GM23248 (cell line): Measurements from ENCODE around the gene LAIR2. TPM values are rescaled to one million over a fixed set of nuclear protein-coding genes. Genes with fewer than 3 reads are reported as not detected.

Source experiments
- DNase-seq: peaks from one replicate; pipeline ENCODE4 v3.0.0-alpha.2; 2015
- H2AFZ ChIP-seq: fragments of 200-600 bp; sonication (generic); 2 replicates; pipeline ENCODE4 v1.6.1; 2016; ENCODE audit warnings: antibody characterized with exemption
- H3F3A ChIP-seq: fragments of 200-600 bp; sonication (generic); 2 replicates; pipeline ENCODE4 v1.6.1; 2016; ENCODE audit warnings: mild to moderate bottlenecking, antibody characterized with exemption, mixed run types; ENCODE audit not compliant: insufficient read depth
- H3K27ac ChIP-seq: fragments of 200-600 bp; sonication (generic); 2 replicates; pipeline ENCODE4 v1.5.1; 2016; ENCODE audit warnings: mild to moderate bottlenecking
- H3K27me3 ChIP-seq: fragments of 200-600 bp; sonication (generic); replicated peaks from 2 replicates; pipeline ENCODE4 v1.6.1; 2016; ENCODE audit warnings: mild to moderate bottlenecking; ENCODE audit not compliant: insufficient read depth
- H3K36me3 ChIP-seq: fragments of 200-600 bp; sonication (generic); 2 replicates; pipeline ENCODE4 v1.6.1; 2016; ENCODE audit warnings: low read depth, mild to moderate bottlenecking
- H3K4me1 ChIP-seq: fragments of 200-600 bp; sonication (generic); 2 replicates; pipeline ENCODE4 v1.6.1; 2016; ENCODE audit warnings: mild to moderate bottlenecking; ENCODE audit not compliant: insufficient read depth
- H3K4me2 ChIP-seq: fragments of 200-600 bp; sonication (generic); one replicate; pipeline ENCODE4 v1.6.1; 2016; ENCODE audit warnings: mild to moderate bottlenecking; ENCODE audit not compliant: unreplicated experiment
- H3K4me3 ChIP-seq: fragments of 200-600 bp; sonication (generic); 2 replicates; pipeline ENCODE4 v1.5.1; 2016; ENCODE audit warnings: mild to moderate bottlenecking
- H3K79me2 ChIP-seq: fragments of 200-600 bp; sonication (generic); 2 replicates; pipeline ENCODE4 v1.6.1; 2016; ENCODE audit warnings: mild to moderate bottlenecking; ENCODE audit not compliant: insufficient read depth
- H3K9ac ChIP-seq: fragments of 200-600 bp; sonication (generic); 2 replicates; pipeline ENCODE4 v1.6.1; 2016; ENCODE audit warnings: mild to moderate bottlenecking
- H3K9me2 ChIP-seq: fragments of 200-600 bp; sonication (generic); 2 replicates; pipeline ENCODE4 v1.6.1; 2016; ENCODE audit warnings: mixed run types, mild to moderate bottlenecking, moderate library complexity; ENCODE audit not compliant: insufficient read depth
- H3K9me3 ChIP-seq: fragments of 200-600 bp; sonication (generic); one replicate; pipeline ENCODE4 v1.6.1; 2017; ENCODE audit warnings: low read depth
- H4K20me1 ChIP-seq: fragments of 200-600 bp; sonication (generic); 2 replicates; pipeline ENCODE4 v1.6.0; 2016; ENCODE audit not compliant: insufficient read depth
- EZH2 ChIP-seq: fragments of 200-600 bp; sonication (generic); IDR thresholded peaks from 2 replicates; pipeline ENCODE4 v1.6.1; 2018; ENCODE audit warnings: antibody characterized with exemption, mild to moderate bottlenecking; ENCODE audit not compliant: insufficient read depth, poor library complexity, severe bottlenecking
- EZH2phosphoT487 ChIP-seq: fragments of 200-600 bp; sonication (generic); IDR thresholded peaks from 2 replicates; pipeline ENCODE4 v1.6.1; 2018; ENCODE audit warnings: antibody characterized with exemption, moderate library complexity, mild to moderate bottlenecking, low read depth; ENCODE audit not compliant: insufficient read depth
- WGBS, 2 experiments: methylation state at CpG; one replicate each; pipeline ENCODE4 v1.1.6; 2015 to 2017; ENCODE audit warnings: low lambda C conversion rate in 2 of 2, low coverage in 1 of 2; ENCODE audit errors: missing lambda C conversion rate in 2 of 2; 5-methylcytosine and 5-hydroxymethylcytosine counted together
- in situ Hi-C: fragments of 300-500 bp; cut with MboI; formaldehyde crosslinking; loops from 2 replicates; pipeline ENCODE4 v1.15.0; 2020
- polyA plus RNA-seq: library from polyadenylated mRNA; unstranded; fragments of >200 nt; fragmentation: Nextera tagmentation; extraction: Ambion mirVana; gene quantifications from 2 replicates; pipeline ENCODE4 v1.2.1, GENCODE V29; 2016
- total RNA-seq: library from RNA; depleted of rRNA; stranded (reverse); fragments of >200 nt; shearing (Covaris generic); gene quantifications from 2 replicates; pipeline ENCODE4 v1.2.3, GENCODE V29; 2014

LAIR2 gene
- total and polyA plus RNA-seq, 2 experiments from 2014 or later = not detected

GRCh38 chr19:54515156-54515555 is 12.5 kb downstream of the LAIR2 start:
- 0 to 4% methylated on average over 3 of the region's 3 CpGs for WGBS, 2 experiments
- Histone ChIP-seq H3K4me3 (no peak overlapping the region), H3K9me2 (no peaks in the 10 kb centered on the region), H3K4me2 (no peak overlapping the region), H3K36me3 (no peaks in the 10 kb centered on the region), H3K4me1 (no peaks in the 10 kb centered on the region), H4K20me1 (no peaks in the 10 kb centered on the region), H3K9me3 (no peaks in the 10 kb centered on the region), H2AFZ (no peak overlapping the region), H3K9ac (no peak overlapping the region), H3F3A (no peaks in the 10 kb centered on the region), H3K27ac (no peak overlapping the region), H3K79me2 (no peaks in the 10 kb centered on the region), H3K27me3 (no peaks in the 10 kb centered on the region)
- in situ Hi-C loops = no loop called here
- DNase-seq = no peak
- TF ChIP-seq EZH2 (no peak), EZH2phosphoT487 (no peak)

GRCh38 chr19:54517483-54517882 is 14.9 kb downstream of the LAIR2 start:
- H4K20me1 ChIP-seq = no peaks in the 10 kb centered on the region
- no peaks in the 10 kb centered on the region for H3F3A ChIP-seq
- no peaks in the 10 kb centered on the region for H3K9me3 ChIP-seq
- no peaks in the 10 kb centered on the region for H3K9me2 ChIP-seq
- H3K36me3 ChIP-seq = no peaks in the 10 kb centered on the region
- no peak overlapping the region for H3K9ac ChIP-seq
- peak; percentile 55 for DNase-seq
- 4 to 7% methylated on average over 4 of the region's 4 CpGs for WGBS, 2 experiments
- H3K4me3 ChIP-seq = no peak overlapping the region
- no peaks in the 10 kb centered on the region for H3K4me1 ChIP-seq
- in situ Hi-C loops = no loop called here
- TF ChIP-seq EZH2phosphoT487 = no peak
- TF ChIP-seq EZH2 = no peak
- H3K79me2 ChIP-seq = no peaks in the 10 kb centered on the region
- H3K27me3 ChIP-seq = no peaks in the 10 kb centered on the region
- H3K4me2 ChIP-seq = no peak overlapping the region
- no peak overlapping the region for H2AFZ ChIP-seq
- H3K27ac ChIP-seq = no peak overlapping the region

GRCh38 chr19:54518844-54519243 is 16.2 kb downstream of the LAIR2 start:
- Histone ChIP-seq H3K4me2 (no peak overlapping the region), H3K9me3 (no peaks in the 10 kb centered on the region), H3K4me1 (no peaks in the 10 kb centered on the region), H4K20me1 (no peaks in the 10 kb centered on the region), H3K9ac (no peak overlapping the region), H3K4me3 (no peak overlapping the region), H3K36me3 (no peaks in the 10 kb centered on the region), H3K27ac (no peak overlapping the region), H3K27me3 (no peaks in the 10 kb centered on the region), H3F3A (no peaks in the 10 kb centered on the region), H3K79me2 (no peaks in the 10 kb centered on the region), H2AFZ (no peak overlapping the region), H3K9me2 (no peaks in the 10 kb centered on the region)
- in situ Hi-C loops = no loop called here
- WGBS, 2 experiments = 48 to 56% methylated on average over 5 of the region's 5 CpGs
- TF ChIP-seq EZH2phosphoT487 (no peak), EZH2 (no peak)
- no peak for DNase-seq

- Histone ChIP-seq H2AFZ (no peak overlapping the region), H3F3A (no peaks in the 10 kb centered on the region), H3K4me3 (no peak overlapping the region), H3K36me3 (no peaks in the 10 kb centered on the region), H3K27me3 (no peaks in the 10 kb centered on the region), H3K27ac (no peak overlapping the region), H3K79me2 (no peaks in the 10 kb centered on the region), H3K9me2 (no peaks in the 10 kb centered on the region), H3K9me3 (no peaks in the 10 kb centered on the region), H4K20me1 (no peaks in the 10 kb centered on the region), H3K4me1 (no peaks in the 10 kb centered on the region), H3K9ac (no peak overlapping the region), H3K4me2 (no peak overlapping the region)
- in situ Hi-C loops = no loop called here
- no peak for DNase-seq
- 38 to 42% methylated on average over 17 of the region's 18 CpGs for WGBS, 2 experiments
- TF ChIP-seq EZH2phosphoT487 = no peak
- TF ChIP-seq EZH2 = no peak
Measured at GRCh38 chr19:54521022-54521859, 18.6 kb downstream of the LAIR2 start.
